ENCODE measurements around the gene FBLN1. TPM values are rescaled to one million over a fixed set of nuclear protein-coding genes. Genes with fewer than 3 reads are reported as not detected.
"Not testable (repeated sequence)": the region's sequence is repeated elsewhere in the genome, so short reads cannot be mapped to it uniquely, and the experiment has no call there.

FBLN1 gene
- polyA plus RNA-seq, 6 donors from 2014 or later = not detected

- DNase-seq; H3K4me3 Mint-ChIP-seq; H3K4me1 Mint-ChIP-seq; ATAC-seq (ENCODE audit: low read depth in 2 of 2); H3K27ac Mint-ChIP-seq: not testable (repeated sequence)
- Mint-ChIP-seq H3K27me3 (peaks cover 3 to 36% (median 26%) of the 10 kb centered on the region in 3 donors), H3K9me3 (peaks cover 0 to 20% (median 3%) of the 10 kb centered on the region in 7 donors), H3K36me3 (peaks cover 0 to 12% of the 10 kb centered on the region in 2 donors)
Measured at GRCh38 chr22:45623464-45624145, 120.9 kb downstream of the FBLN1 start.

DNA sequence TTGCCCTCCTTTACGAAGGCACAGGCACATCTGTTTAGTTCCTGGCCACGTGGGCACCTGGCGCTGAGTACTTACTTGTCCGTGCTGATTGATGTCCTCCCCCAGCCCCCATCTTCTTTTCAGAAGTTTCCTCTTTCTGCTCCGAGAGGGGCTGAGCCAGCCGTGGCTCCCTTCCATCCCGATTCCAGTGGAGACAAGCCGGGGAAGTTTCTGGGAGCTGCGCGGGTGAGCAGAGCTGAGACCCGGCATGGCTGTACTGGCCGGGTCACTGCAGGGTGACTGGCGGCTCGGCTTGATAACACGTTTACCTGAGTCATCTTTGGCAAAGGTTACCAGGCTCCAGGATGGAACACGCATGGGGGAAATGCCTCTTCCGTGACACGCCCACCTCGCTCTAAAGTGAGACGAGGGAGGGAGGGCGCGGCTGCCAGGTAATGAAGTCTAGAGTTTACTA, 123.5 kb downstream of the FBLN1 start:
- Mint-ChIP-seq H3K9me3 (peaks cover 0 to 10% (median 0%) of the 10 kb centered on the region in 7 donors), H3K27me3 (peaks cover 12 to 62% (median 50%) of the 10 kb centered on the region in 3 donors), H3K4me1 (no peaks in the 10 kb centered on the region), H3K4me3 (no peak overlapping the region), H3K36me3 (peaks cover 0 to 12% of the 10 kb centered on the region in 2 donors), H3K27ac (no peak overlapping the region)
- DNase-seq = no peak
- ATAC-seq (ENCODE audit: low read depth in 2 of 2) = no peak

GRCh38 chr22:45627489-45628233, 125.0 kb downstream of the FBLN1 start:
- H3K4me3 Mint-ChIP-seq = no peak overlapping the region

DNA sequence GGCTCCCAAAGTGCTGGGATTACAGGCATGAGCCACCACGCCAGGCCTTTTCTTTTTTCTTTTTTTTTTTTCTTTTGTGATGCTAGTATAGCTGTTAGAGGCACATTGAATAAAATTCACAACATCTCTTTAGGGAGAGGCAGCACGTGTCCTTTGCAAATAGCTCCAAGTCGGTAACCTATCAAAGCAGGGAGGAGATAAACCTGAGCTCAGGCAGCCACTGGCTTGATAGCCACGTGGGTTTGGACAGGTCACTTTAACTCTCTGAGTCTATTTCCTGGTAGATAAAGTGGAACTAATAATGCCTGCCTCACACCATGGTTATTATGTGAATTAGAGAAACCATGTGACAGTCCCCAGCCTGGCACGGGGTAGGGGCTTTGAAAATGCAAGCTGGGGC, 125.8 kb downstream of the FBLN1 start:
- ATAC-seq (ENCODE audit: low read depth in 2 of 2) = no peak
- Mint-ChIP-seq H3K27me3 (peaks cover 24 to 82% (median 73%) of the 10 kb centered on the region in 3 donors), H3K4me3 (no peak overlapping the region)

More at GRCh38 chr22:45627489-45628233, 125.0 kb downstream of the FBLN1 start:
- Mint-ChIP-seq H3K4me1 (no peaks in the 10 kb centered on the region), H3K27me3 (peaks cover 17 to 76% (median 64%) of the 10 kb centered on the region in 3 donors), H3K27ac (no peak overlapping the region), H3K9me3 (peaks cover 0 to 10% (median 0%) of the 10 kb centered on the region in 7 donors), H3K36me3 (peaks cover 0 to 12% of the 10 kb centered on the region in 2 donors)
- no peak for ATAC-seq (ENCODE audit: low read depth in 2 of 2)
- DNase-seq = no peak

GRCh38 chr22:45629469-45630089, 126.9 kb downstream of the FBLN1 start:
- ATAC-seq (ENCODE audit: low read depth in 2 of 2) = peak in 1 of 2 donors; percentile 47
- Mint-ChIP-seq H3K27me3 (peaks cover 34 to 80% (median 68%) of the 10 kb centered on the region in 3 donors), H3K27ac (peak overlapping the region in 1 of 6 donors; percentile 22), H3K4me1 (no peaks in the 10 kb centered on the region), H3K36me3 (no peaks in the 10 kb centered on the region), H3K4me3 (no peak overlapping the region), H3K9me3 (peaks cover 0 to 2% (median 0%) of the 10 kb centered on the region in 7 donors)
- no peak for DNase-seq

More for the DNA sequence above, 125.8 kb downstream of the FBLN1 start:
- Mint-ChIP-seq H3K27ac (no peak overlapping the region), H3K4me1 (no peaks in the 10 kb centered on the region), H3K36me3 (peaks cover 0 to 10% of the 10 kb centered on the region in 2 donors), H3K9me3 (peaks cover 0 to 7% (median 0%) of the 10 kb centered on the region in 7 donors)
- DNase-seq = no peak

DNA sequence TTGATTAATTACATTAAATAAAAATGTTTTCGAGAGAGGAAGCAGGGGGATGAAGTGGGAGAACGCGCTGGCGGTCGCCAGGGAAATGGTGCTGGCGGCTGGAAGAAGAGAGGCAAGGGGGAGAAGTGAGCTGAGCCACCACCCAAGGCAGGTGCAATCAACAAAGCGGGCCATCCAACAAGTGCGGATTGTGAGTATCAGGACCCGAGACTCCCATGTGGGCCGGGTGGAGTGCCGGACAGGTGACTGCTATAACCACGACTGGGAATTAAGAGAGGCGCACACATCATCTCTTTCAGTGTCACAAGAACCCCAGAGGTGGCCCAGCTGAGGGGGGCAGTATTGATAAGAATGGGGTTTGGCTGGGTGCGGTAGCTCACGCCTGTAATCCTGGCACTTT, 127.8 kb downstream of the FBLN1 start:
- H3K36me3 Mint-ChIP-seq = no peaks in the 10 kb centered on the region
- ATAC-seq (ENCODE audit: low read depth in 2 of 2) = no peak
- peaks cover 35 to 78% (median 65%) of the 10 kb centered on the region in 3 donors for H3K27me3 Mint-ChIP-seq
- peaks cover 0 to 2% (median 0%) of the 10 kb centered on the region in 7 donors for H3K9me3 Mint-ChIP-seq
- no peak overlapping the region for H3K4me3 Mint-ChIP-seq
- H3K27ac Mint-ChIP-seq = no peak overlapping the region
- H3K4me1 Mint-ChIP-seq = no peaks in the 10 kb centered on the region
- DNase-seq = no peak

- H3K4me1 Mint-ChIP-seq = no peaks in the 10 kb centered on the region
- peaks cover 0 to 2% (median 0%) of the 10 kb centered on the region in 7 donors for H3K9me3 Mint-ChIP-seq
- no peak overlapping the region for H3K4me3 Mint-ChIP-seq
- peaks cover 38 to 78% (median 58%) of the 10 kb centered on the region in 3 donors for H3K27me3 Mint-ChIP-seq
- no peak for ATAC-seq (ENCODE audit: low read depth in 2 of 2)
- no peak for DNase-seq
- H3K27ac Mint-ChIP-seq = no peak overlapping the region
- no peaks in the 10 kb centered on the region for H3K36me3 Mint-ChIP-seq
Measured at GRCh38 chr22:45631140-45631840, 128.6 kb downstream of the FBLN1 start.

DNA sequence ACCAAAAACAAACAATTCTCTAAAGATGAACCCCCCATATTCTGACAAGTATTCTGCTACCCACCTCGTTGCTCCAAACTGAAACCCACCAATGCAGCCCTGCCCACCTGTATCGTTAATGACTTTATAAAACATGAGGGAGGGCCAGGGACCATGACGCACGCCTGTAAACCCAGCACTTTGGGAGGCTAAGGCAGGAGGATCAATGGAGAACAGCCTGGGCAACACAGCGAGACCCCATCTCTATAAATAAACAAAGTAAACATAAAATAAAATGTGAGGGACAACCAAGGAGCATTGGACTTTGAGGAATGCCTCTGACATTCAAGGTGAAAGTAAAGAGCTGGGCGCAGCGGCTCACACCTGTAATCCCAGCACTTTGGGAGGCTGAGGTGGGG, 129.2 kb downstream of the FBLN1 start:
- no peak overlapping the region for H3K4me3 Mint-ChIP-seq
- peaks cover 0 to 2% (median 0%) of the 10 kb centered on the region in 7 donors for H3K9me3 Mint-ChIP-seq
- no peak for ATAC-seq (ENCODE audit: low read depth in 2 of 2)
- no peak for DNase-seq
- H3K4me1 Mint-ChIP-seq = no peaks in the 10 kb centered on the region
- peaks cover 38 to 81% (median 58%) of the 10 kb centered on the region in 3 donors for H3K27me3 Mint-ChIP-seq
- no peaks in the 10 kb centered on the region for H3K36me3 Mint-ChIP-seq
- H3K27ac Mint-ChIP-seq = no peak overlapping the region

DNA sequence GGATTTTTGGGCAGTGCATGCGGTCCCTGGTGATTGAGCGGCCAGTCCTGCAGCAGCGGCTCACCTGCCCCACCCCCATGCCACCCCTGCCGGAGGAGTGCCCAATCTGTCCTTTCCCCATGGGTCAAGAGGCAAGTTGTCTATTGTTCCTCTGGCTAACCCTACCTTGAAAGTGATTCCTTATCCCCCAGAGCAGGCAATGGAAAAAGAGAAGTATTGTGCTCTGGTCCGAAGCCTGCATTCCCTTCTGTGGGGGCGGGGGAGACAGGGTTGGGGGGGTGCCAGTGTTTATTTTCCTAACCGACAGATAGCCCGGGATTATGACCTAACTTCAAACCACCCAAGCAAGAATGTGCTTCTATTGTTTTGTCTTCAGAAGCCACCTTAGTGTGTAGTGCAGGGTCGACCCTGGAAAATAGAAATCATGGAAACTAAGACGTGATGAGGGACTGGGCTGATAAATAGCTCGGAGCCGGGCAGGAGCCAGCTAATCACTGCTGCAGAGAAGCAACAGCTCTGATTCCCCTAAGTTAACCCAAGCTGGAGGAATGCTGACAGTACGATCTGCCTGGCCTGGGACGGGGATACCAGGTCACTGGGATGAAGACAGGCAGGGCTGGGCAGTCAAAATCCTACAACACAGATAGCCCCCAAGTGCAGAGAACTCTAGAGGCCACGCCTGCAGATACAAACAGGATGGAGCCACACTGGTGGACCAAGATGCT, 130.3 kb downstream of the FBLN1 start:
- no peak overlapping the region for H3K4me3 Mint-ChIP-seq
- no peaks in the 10 kb centered on the region for H3K4me1 Mint-ChIP-seq
- no peak for DNase-seq
- no peak for ATAC-seq (ENCODE audit: low read depth in 2 of 2)
- no peak overlapping the region for H3K27ac Mint-ChIP-seq
- H3K9me3 Mint-ChIP-seq = peaks cover 0 to 2% (median 0%) of the 10 kb centered on the region in 7 donors
- no peaks in the 10 kb centered on the region for H3K36me3 Mint-ChIP-seq
- peaks cover 39 to 90% (median 68%) of the 10 kb centered on the region in 3 donors for H3K27me3 Mint-ChIP-seq

DNA sequence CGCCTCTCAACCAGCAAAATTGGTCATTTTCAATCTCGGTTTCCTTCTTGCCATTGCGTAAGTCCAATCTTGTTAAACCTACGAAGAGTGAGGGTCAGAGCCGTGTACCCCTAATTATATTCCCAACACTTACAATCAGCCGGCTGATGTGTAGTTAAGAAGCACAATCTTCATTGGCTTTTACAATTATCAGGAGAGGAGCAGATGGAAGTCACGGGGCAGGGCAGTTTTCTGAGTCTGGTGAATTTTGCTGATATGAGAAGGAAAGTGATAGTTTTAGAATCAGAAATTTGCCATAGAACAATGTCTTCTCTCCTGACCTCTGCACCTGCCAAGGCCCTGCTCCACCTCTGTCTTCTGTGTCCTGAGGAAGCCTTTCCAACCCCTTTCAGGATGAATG, 134.0 kb downstream of the FBLN1 start:
- Mint-ChIP-seq H3K9me3 (peaks cover 0 to 4% (median 0%) of the 10 kb centered on the region in 7 donors), H3K36me3 (no peaks in the 10 kb centered on the region), H3K27me3 (peaks cover 42 to 93% (median 67%) of the 10 kb centered on the region in 3 donors), H3K4me1 (no peaks in the 10 kb centered on the region), H3K4me3 (no peak overlapping the region), H3K27ac (no peak overlapping the region)
- DNase-seq (no peak), ATAC-seq (ENCODE audit: low read depth in 2 of 2) (no peak)

GRCh38 chr22:45638197-45638596, 135.5 kb downstream of the FBLN1 start:
- Mint-ChIP-seq H3K36me3 (no peaks in the 10 kb centered on the region), H3K4me3 (no peak overlapping the region), H3K27ac (no peak overlapping the region), H3K4me1 (no peaks in the 10 kb centered on the region), H3K27me3 (peaks cover 47 to 84% (median 59%) of the 10 kb centered on the region in 3 donors), H3K9me3 (peaks cover 0 to 2% (median 0%) of the 10 kb centered on the region in 7 donors)
- no peak for DNase-seq
- ATAC-seq (ENCODE audit: low read depth in 2 of 2) = no peak
